Measurements from ENCODE around the gene RAB3C. TPM values are rescaled to one million over a fixed set of nuclear protein-coding genes. Genes with fewer than 3 reads are reported as not detected.

The RAB3C gene
- total RNA-seq, 1 donor: not detected

GRCh38 chr5:58753446-58753845, 170.6 kb downstream of the RAB3C start:
- no peak for DNase-seq (ENCODE audit: low read depth)
- H3K4me3 ChIP-seq (ENCODE audit: low read depth, low read length): no peak overlapping the region
- no peak for TF ChIP-seq CTCF (IDR thresholded peaks at IDR 0.05; ENCODE audit: insufficient read depth, low read length)

DNA sequence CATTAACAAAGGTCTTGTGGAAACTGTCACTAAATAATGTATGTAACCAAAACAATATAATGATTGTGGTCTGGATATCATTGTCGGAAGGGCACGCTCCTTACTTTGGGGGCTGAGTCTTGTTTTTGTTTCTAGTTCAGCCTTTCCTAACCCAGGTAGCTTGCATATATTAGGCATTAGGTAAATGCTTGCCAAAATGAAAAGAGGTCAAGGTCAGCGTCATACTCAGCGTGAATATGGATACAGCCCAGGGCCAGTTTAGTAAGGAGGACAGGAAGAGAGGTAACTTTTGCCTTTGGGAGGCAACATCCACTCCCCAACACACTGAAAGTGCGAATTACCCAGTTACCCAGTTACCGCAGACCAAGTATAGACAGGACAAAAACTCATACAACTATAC, 171.4 kb downstream of the RAB3C start:
- TF ChIP-seq CTCF (IDR thresholded peaks at IDR 0.05; ENCODE audit: insufficient read depth, low read length): no peak
- no peak overlapping the region for H3K4me3 ChIP-seq (ENCODE audit: low read depth, low read length)
- DNase-seq (ENCODE audit: low read depth): no peak

DNA sequence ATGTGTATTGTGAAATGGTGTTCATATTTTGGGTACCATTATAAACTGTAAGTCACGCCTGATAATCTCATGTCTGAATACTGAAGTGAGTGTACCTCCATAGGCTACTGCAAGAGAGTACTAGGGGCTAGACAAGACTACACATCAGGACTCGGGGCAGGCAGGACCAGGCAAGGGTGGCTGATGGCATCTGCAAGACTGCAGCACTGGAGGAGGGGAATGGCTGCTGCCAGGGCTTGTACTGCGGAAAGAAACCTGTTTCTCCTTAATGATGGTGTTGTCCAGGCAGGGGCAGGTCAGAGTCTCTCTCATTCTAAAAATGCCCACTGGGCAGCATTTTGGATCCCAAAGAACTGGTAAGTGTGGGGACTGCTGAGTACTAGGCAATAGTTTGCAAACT, 172.5 kb downstream of the RAB3C start:
- no peak for TF ChIP-seq CTCF (IDR thresholded peaks at IDR 0.05; ENCODE audit: insufficient read depth, low read length)
- no peak overlapping the region for H3K4me3 ChIP-seq (ENCODE audit: low read depth, low read length)
- no peak for DNase-seq (ENCODE audit: low read depth)

DNA sequence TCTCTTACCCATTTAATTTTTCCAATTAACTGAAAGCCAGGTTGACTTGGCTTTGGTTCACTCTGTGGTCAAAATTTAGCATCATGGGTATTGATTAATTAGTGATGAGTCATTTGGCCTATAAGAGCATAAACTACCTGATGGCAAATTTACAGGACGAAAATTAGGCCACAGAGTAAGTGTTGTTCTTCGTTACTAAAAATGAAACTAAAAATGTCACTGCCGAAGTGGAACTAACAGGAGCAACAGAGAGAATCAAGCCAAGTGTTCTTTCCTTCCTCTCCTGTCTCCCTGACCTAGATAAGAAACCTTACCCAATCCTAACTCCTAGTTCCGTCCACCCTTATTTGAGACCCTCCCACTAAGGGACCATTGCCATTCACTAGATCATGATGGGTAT, 176.9 kb downstream of the RAB3C start:
- TF ChIP-seq CTCF (IDR thresholded peaks at IDR 0.05; ENCODE audit: insufficient read depth, low read length): no peak
- H3K4me3 ChIP-seq (ENCODE audit: low read depth, low read length): peak overlapping the region; percentile 38
- peak; percentile 12 for DNase-seq (ENCODE audit: low read depth)

DNA sequence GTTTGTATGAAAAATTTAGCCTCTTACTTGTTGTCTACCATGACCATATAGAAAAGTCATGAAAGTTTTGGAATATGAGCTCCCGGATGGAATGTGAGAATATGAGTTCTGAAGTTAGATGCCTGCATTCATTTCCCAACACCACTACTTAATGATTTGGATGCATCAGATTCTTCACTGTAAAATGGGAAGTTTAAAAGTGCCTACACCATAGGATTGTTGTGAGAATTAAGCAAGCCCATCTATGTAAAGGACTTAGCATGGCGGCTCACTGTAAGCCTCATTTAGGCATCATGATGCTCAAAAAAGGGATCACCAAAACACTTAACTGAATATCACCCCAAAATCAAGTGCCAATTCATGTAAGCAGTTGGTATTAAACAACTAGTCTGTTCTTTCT, 177.3 kb downstream of the RAB3C start:
- H3K4me3 ChIP-seq (ENCODE audit: low read depth, low read length): no peak overlapping the region
- TF ChIP-seq CTCF (IDR thresholded peaks at IDR 0.05; ENCODE audit: insufficient read depth, low read length): no peak
- DNase-seq (ENCODE audit: low read depth): no peak

DNA sequence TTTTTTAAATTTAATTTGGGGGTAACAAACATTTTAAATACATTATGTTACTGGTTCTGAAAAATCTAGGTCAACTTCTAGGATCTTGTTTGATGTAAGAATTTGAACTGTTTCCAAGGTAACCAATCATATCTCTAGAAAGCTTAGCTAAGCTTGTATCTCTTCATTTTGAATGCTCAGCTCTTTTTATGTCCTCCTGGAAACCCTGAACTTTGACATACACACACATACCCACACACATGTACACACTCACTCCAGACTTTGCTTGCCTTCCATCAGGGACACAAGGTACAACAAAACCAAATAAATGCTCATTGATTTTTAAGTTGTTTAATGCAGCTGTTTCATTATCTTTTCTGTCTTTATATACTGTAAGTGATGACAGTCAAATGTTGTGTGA, 178.5 kb downstream of the RAB3C start:
- no peak for DNase-seq (ENCODE audit: low read depth)
- no peak overlapping the region for H3K4me3 ChIP-seq (ENCODE audit: low read depth, low read length)
- no peak for TF ChIP-seq CTCF (IDR thresholded peaks at IDR 0.05; ENCODE audit: insufficient read depth, low read length)

DNA sequence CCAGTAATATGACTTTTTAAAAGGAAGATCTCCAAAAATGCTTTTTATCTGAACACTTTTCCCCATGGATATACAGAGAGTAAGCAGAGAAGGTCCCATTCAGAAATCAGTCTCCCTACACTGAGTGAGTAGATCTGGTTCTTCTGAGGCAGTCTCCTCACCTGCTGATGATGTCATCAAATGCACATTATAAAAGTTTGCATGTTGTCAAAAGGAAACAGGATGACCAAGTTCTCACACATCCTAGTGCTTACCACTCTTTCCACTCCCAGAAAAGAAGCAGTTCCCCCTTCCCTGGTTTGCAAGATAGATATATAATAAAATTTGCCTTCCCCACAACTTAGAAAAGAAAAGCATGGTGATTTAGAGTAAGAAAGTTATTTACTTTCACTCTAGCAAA, 180.5 kb downstream of the RAB3C start:
- TF ChIP-seq CTCF (IDR thresholded peaks at IDR 0.05; ENCODE audit: insufficient read depth, low read length): no peak
- no peak overlapping the region for H3K4me3 ChIP-seq (ENCODE audit: low read depth, low read length)
- no peak for DNase-seq (ENCODE audit: low read depth)
